Endometrial microvascular endothelial cells (primary cell): ENCODE results near the gene TMEM95. TPM values are rescaled to one million over a fixed set of nuclear protein-coding genes. Genes with fewer than 3 reads are reported as not detected.

Experiments used
- in situ Hi-C: cut with HindIII; loops from 2 replicates; pipeline ENCODE4 v1.10.0; 2017; ENCODE audit warnings: low sequenced_read_pairs, low pct_unique_long_range_greater_than_20kb; ENCODE audit errors: inconsistent ontology term
- total RNA-seq: library from RNA; depleted of rRNA; stranded (reverse); fragments of >200 nt; gene quantifications from one replicate; pipeline ENCODE4 v1.2.3, GENCODE V29; 2015; ENCODE audit errors: inconsistent ontology term

Gene TMEM95
- not detected for total RNA-seq

GRCh38 chr17:7355053-7355452, at the start of gene TMEM95:
Gene TMEM95 (plus strand): TSS chr17:7355156. CDS start chr17:7355205, 49 bp downstream.
- in situ Hi-C loops: no loop called here

- in situ Hi-C loops: no loop called here
These were observed 47.9 kb upstream of the TMEM95 start, which contains the start of gene EIF5A for GRCh38 chr17:7306911-7307685. Gene EIF5A (plus strand): TSS chr17:7307628. CDS start chr17:7309636, 2,008 bp downstream.

GRCh38 chr17:7307686-7308624, 47.0 kb upstream of the TMEM95 start:
- in situ Hi-C loops: no loop called here

- in situ Hi-C loops: no loop called here
These were observed 46.1 kb upstream of the TMEM95 start for GRCh38 chr17:7308625-7309433.

GRCh38 chr17:7309628-7310027, 45.3 kb upstream of the TMEM95 start:
- in situ Hi-C loops: no loop called here

- in situ Hi-C loops: no loop called here
These were observed 43.7 kb upstream of the TMEM95 start for GRCh38 chr17:7311110-7311705.

- in situ Hi-C loops: no loop called here
These were observed 42.4 kb upstream of the TMEM95 start for GRCh38 chr17:7312432-7313087.

- in situ Hi-C loops: no loop called here
These were observed 41.7 kb upstream of the TMEM95 start for GRCh38 chr17:7313088-7313889.

- in situ Hi-C loops: no loop called here
These were observed 40.9 kb upstream of the TMEM95 start for GRCh38 chr17:7313890-7314718.

- in situ Hi-C loops: no loop called here
These were observed 40.0 kb upstream of the TMEM95 start, which contains the start of gene GPS2 for GRCh38 chr17:7314719-7315569. Gene GPS2 (minus strand): TSS chr17:7315360. CDS start chr17:7315052, 308 bp downstream.

GRCh38 chr17:7315570-7316235, 39.3 kb upstream of the TMEM95 start:
- in situ Hi-C loops: no loop called here

- in situ Hi-C loops: no loop called here
These were observed 37.7 kb upstream of the TMEM95 start for GRCh38 chr17:7317161-7317803.

- in situ Hi-C loops: no loop called here
These were observed 36.7 kb upstream of the TMEM95 start for GRCh38 chr17:7318121-7318860.

GRCh38 chr17:7321466-7321865, 33.5 kb upstream of the TMEM95 start:
- in situ Hi-C loops: no loop called here
